SK-N-SH treated with all-trans-retinoic acid at 6 μM for 48 hours (cell line): ENCODE measurements around the gene PVALB.
A peak's percentile ranks its signal among the peaks of the same experiment; 100 is the strongest.

ENCODE experiments used
- ATAC-seq: fragments of 200-7000 bp; cut with Tn5 transposase; 3 replicates; pipeline ENCODE4 v1.9.1; 2020; ENCODE audit warnings: mild to moderate bottlenecking, moderate library complexity
- CREB5 ChIP-seq: fragments of 250-450 bp; sonication (Bioruptor Pico); IDR thresholded peaks from 2 replicates; pipeline ENCODE4 v1.5.1; 2020; ENCODE audit warnings: low read depth, mild to moderate bottlenecking, moderate library complexity
- CSDC2 ChIP-seq: fragments of 250-450 bp; sonication (Bioruptor Pico); IDR thresholded peaks from 2 replicates; pipeline ENCODE4 v1.5.0; 2020; ENCODE audit warnings: mild to moderate bottlenecking, moderate library complexity
- CSRNP3 ChIP-seq: fragments of 250-450 bp; sonication (Bioruptor Pico); IDR thresholded peaks from 2 replicates; pipeline ENCODE4 v1.5.1; 2021; ENCODE audit warnings: mild to moderate bottlenecking, moderate library complexity
- ESRRG ChIP-seq: fragments of 250-450 bp; sonication (Bioruptor Pico); IDR thresholded peaks from 2 replicates; pipeline ENCODE4 v1.6.1; 2021; ENCODE audit warnings: mild to moderate bottlenecking
- GLIS3 ChIP-seq: fragments of 250-450 bp; sonication (Bioruptor Pico); IDR thresholded peaks from 2 replicates; pipeline ENCODE4 v1.5.0; 2020; ENCODE audit warnings: mild to moderate bottlenecking, moderate library complexity
- ISL1 ChIP-seq: fragments of 250-450 bp; sonication (Bioruptor Pico); IDR thresholded peaks from 2 replicates; pipeline ENCODE4 v2.1.2; 2022; ENCODE audit warnings: mild to moderate bottlenecking, moderate library complexity
- OSR1 ChIP-seq: fragments of 250-450 bp; sonication (Bioruptor Pico); IDR thresholded peaks from 2 replicates; pipeline ENCODE4 v1.8.0; 2022; ENCODE audit warnings: moderate library complexity, mild to moderate bottlenecking, inconsistent platforms
- PATZ1 ChIP-seq: fragments of 250-450 bp; sonication (Bioruptor Pico); IDR thresholded peaks from 2 replicates; pipeline ENCODE4 v1.8.0; 2020; ENCODE audit warnings: mild to moderate bottlenecking, moderate library complexity, borderline replicate concordance
- POU6F1 ChIP-seq: fragments of 250-450 bp; sonication (Bioruptor Pico); IDR thresholded peaks from 2 replicates; pipeline ENCODE4 v1.8.0; 2021; ENCODE audit warnings: low read depth, mild to moderate bottlenecking, moderate library complexity, borderline replicate concordance
- PPARA ChIP-seq: fragments of 250-450 bp; sonication (Bioruptor Pico); IDR thresholded peaks from 2 replicates; pipeline ENCODE4 v1.5.0; 2020; ENCODE audit warnings: mild to moderate bottlenecking, borderline replicate concordance
- SNAI2 ChIP-seq: fragments of 250-450 bp; sonication (Bioruptor Pico); IDR thresholded peaks from 2 replicates; pipeline ENCODE4 v1.5.0; 2020; ENCODE audit warnings: mild to moderate bottlenecking, moderate library complexity
- TCF4 ChIP-seq: fragments of 250-450 bp; sonication (Bioruptor Pico); IDR thresholded peaks from 2 replicates; pipeline ENCODE4 v1.8.0; 2021; ENCODE audit warnings: mild to moderate bottlenecking, moderate library complexity, borderline replicate concordance
- TOX ChIP-seq: fragments of 250-450 bp; sonication (Bioruptor Pico); IDR thresholded peaks from 2 replicates; pipeline ENCODE4 v1.8.0; 2021; ENCODE audit warnings: mild to moderate bottlenecking, moderate library complexity, borderline replicate concordance
- ZC3H10 ChIP-seq: fragments of 250-450 bp; sonication (Bioruptor Pico); IDR thresholded peaks from 2 replicates; pipeline ENCODE4 v1.5.1; 2021; ENCODE audit warnings: mild to moderate bottlenecking, moderate library complexity
- ZFP3 ChIP-seq: fragments of 250-450 bp; sonication (Bioruptor Pico); IDR thresholded peaks from 2 replicates; pipeline ENCODE4 v1.5.0; 2020; ENCODE audit warnings: mild to moderate bottlenecking, moderate library complexity
- ZFP30 ChIP-seq: fragments of 450-650 bp; formaldehyde crosslinking; IDR thresholded peaks from 2 replicates; pipeline ENCODE4 v1.5.0; 2022; ENCODE audit warnings: mild to moderate bottlenecking, moderate library complexity
- ZNF565 ChIP-seq: fragments of 450-650 bp; formaldehyde crosslinking; conservative IDR thresholded peaks from 2 replicates; pipeline ENCODE4 v1.5.0; 2020; ENCODE audit warnings: low read depth, mild to moderate bottlenecking, moderate library complexity
- ZNF70 ChIP-seq: fragments of 450-650 bp; formaldehyde crosslinking; IDR thresholded peaks from 2 replicates; pipeline ENCODE4 v1.5.0; 2020; ENCODE audit warnings: mild to moderate bottlenecking, moderate library complexity
- ZNF8 ChIP-seq: fragments of 450-650 bp; formaldehyde crosslinking; IDR thresholded peaks from 2 replicates; pipeline ENCODE4 v1.5.0; 2020; ENCODE audit warnings: mild to moderate bottlenecking, moderate library complexity
- TF ChIP-seq, protein P1 (sequence below): fragments of 250-450 bp; sonication (Bioruptor Pico); IDR thresholded peaks from 2 replicates; pipeline ENCODE4 v1.5.0; 2020; ENCODE audit warnings: mild to moderate bottlenecking, moderate library complexity

Gene PVALB

GRCh38 chr22:36856121-36856791, 39.4 kb upstream of the PVALB start:
- peak; percentile 98 for ATAC-seq
- TF ChIP-seq TOX (CRISPR knock-in tag), result no peak
- TF ChIP-seq ZNF70 (CRISPR knock-in tag), result peak; percentile 79; the same call in 1 of the 2 replicates
- TF ChIP-seq GLIS3 (CRISPR knock-in tag), result no peak
- no peak for TF ChIP-seq TCF4 (CRISPR knock-in tag)
- no peak for TF ChIP-seq CREB5
- no peak for TF ChIP-seq ESRRG (CRISPR knock-in tag)
- TF ChIP-seq, all 23 proteins: peak for 1

DNA sequence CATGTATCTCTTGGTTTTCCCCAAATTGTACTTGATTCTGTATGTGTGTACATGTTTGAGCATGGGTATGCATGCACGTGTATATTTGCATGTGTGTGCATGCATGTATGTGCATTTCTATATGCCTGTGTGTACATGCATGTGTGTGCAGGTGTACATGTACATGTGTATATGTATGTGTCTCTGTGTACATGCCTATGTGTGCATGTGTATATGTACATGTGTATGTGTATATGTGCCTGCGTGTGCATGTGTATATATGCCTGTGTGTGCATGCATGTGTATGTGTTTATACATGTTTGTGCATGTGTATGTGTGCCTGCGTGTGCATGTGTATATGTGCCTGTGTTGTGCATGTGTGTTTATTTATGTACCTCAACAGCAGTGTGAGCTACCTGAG, 38.6 kb upstream of the PVALB start:
- TF ChIP-seq CSRNP3 (CRISPR knock-in tag) (no peak), ZC3H10 (no peak), ZFP3 (CRISPR knock-in tag) (no peak), ISL1 (CRISPR knock-in tag) (no peak), SNAI2 (CRISPR knock-in tag) (no peak), ZFP30 (no peak), CSDC2 (CRISPR knock-in tag) (no peak), ZNF565 (CRISPR knock-in tag) (no peak)
- TF ChIP-seq, all 23 proteins: peak for 0
- no peak for ATAC-seq

DNA sequence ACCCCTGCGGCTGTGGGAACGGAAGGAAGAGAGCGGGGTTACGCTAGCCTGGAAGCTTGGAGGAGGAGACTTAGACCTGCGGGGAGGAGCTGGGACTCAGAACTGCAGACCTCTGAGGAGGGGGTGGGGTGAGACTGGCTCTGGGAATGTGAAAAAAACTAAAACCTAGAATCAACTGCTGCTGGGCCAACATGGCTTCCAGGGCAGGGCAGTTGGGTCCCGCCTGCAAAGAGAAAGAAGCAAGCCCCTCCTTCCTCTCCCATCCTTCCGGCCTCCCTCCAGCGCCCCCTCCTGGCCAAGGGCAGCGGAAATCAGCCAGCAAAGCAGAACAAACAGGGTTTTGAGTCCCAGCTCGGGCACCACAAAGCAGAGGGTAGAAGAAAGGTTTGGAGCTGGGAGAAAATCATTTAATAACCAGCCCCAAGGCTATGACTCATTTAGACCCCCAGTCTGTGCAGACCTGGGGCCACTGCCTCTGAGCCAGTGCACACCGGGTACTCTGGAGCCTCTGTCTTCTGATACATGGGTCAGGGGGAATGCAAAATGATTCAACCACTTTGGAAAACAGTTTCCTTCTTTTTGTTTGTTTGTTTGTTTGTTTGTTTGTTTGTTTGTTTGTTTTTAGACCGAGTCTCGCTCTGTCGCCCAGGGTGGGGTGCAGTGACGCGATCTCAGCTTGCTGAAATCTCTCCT, 36.7 kb upstream of the PVALB start:
- TF ChIP-seq TOX (CRISPR knock-in tag) (no peak), ZNF8 (CRISPR knock-in tag) (no peak), CREB5 (no peak), ZFP30 (no peak), ZC3H10 (no peak), ISL1 (CRISPR knock-in tag) (no peak)
- peak; percentile 21; the same call in 2 of the 3 replicates for ATAC-seq

DNA sequence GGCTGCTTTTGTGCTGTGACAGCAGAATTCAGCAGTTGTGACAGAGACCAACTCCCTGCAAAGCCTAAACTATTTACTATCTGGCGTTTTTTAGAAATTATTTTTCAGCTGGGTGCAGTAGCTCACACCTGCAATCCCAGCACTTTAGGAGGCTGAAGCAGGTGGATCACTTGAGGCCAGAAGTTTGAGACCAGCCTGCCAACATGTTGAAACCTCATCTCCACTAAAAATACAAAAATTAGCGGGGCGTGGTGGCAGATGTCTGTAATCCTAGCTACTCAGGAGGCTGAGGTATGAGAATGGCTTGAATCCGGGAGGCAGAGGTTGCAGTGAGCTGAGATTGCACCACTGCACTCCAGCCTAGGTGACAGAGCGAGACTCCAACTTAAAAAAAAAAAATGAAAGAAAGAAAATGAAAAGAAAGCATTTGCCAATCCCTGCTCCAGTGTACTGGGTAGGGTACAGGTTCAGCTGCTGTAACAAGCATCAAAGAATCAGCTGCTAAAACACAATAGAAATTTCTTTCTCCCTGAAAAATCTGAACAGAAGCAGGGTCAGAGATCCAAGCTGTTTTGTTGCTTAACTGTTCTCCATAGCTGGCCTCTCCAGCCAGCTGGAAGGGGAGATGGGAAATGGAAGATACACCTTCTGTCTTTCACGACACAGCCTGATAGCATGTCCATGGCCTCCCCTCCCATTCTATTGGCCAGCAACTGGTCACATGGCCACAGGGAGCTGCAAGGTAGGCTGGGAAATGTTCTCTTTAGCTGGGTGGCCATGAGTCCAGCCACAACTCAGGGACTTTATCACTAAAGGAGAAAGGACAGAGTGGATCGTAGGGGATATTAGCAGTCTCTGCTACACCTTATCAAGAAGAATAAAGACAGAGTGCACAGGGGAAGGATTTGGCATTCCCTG, 35.5 kb upstream of the PVALB start:
- ATAC-seq, result no peak
- no peak for TF ChIP-seq OSR1 (CRISPR knock-in tag)
- TF ChIP-seq ESRRG (CRISPR knock-in tag), result no peak
- no peak for TF ChIP-seq ZNF8 (CRISPR knock-in tag)
- TF ChIP-seq, protein P1, sequence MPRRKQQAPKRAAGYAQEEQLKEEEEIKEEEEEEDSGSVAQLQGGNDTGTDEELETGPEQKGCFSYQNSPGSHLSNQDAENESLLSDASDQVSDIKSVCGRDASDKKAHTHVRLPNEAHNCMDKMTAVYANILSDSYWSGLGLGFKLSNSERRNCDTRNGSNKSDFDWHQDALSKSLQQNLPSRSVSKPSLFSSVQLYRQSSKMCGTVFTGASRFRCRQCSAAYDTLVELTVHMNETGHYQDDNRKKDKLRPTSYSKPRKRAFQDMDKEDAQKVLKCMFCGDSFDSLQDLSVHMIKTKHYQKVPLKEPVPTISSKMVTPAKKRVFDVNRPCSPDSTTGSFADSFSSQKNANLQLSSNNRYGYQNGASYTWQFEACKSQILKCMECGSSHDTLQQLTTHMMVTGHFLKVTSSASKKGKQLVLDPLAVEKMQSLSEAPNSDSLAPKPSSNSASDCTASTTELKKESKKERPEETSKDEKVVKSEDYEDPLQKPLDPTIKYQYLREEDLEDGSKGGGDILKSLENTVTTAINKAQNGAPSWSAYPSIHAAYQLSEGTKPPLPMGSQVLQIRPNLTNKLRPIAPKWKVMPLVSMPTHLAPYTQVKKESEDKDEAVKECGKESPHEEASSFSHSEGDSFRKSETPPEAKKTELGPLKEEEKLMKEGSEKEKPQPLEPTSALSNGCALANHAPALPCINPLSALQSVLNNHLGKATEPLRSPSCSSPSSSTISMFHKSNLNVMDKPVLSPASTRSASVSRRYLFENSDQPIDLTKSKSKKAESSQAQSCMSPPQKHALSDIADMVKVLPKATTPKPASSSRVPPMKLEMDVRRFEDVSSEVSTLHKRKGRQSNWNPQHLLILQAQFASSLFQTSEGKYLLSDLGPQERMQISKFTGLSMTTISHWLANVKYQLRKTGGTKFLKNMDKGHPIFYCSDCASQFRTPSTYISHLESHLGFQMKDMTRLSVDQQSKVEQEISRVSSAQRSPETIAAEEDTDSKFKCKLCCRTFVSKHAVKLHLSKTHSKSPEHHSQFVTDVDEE (CRISPR knock-in tag), result no peak
- no peak for TF ChIP-seq ZFP30
- TF ChIP-seq SNAI2 (CRISPR knock-in tag), result no peak
- no peak for TF ChIP-seq PPARA
- TF ChIP-seq GLIS3 (CRISPR knock-in tag), result no peak
- no peak for TF ChIP-seq ZNF70 (CRISPR knock-in tag)
- no peak for TF ChIP-seq PATZ1 (CRISPR knock-in tag)
- no peak for TF ChIP-seq ZC3H10
- TF ChIP-seq POU6F1 (CRISPR knock-in tag), result no peak
- TF ChIP-seq CSDC2 (CRISPR knock-in tag), result no peak
- TF ChIP-seq TOX (CRISPR knock-in tag), result no peak
- TF ChIP-seq TCF4 (CRISPR knock-in tag), result no peak
- TF ChIP-seq CSRNP3 (CRISPR knock-in tag), result no peak
